Naive thymus-derived CD8-positive, alpha-beta T cell (primary cell): ENCODE data around the gene ACVR2A. TPM values are rescaled to one million over a fixed set of nuclear protein-coding genes. Genes with fewer than 3 reads are reported as not detected.

ENCODE experiments used
- ATAC-seq, 2 donors: fragments of 150-1000 bp; cut with Tn5 transposase in 1 of 2; sonication (Bioruptor Pico), chemical (Tn5 transposase) in 1 of 2; 1 replicate in 1 of 2; 2 replicates in 1 of 2; pipeline ENCODE4 v1.10.0; 2021; ENCODE audit warnings: mild to moderate bottlenecking in 2 of 2, moderate library complexity in 2 of 2
- POLR2A ChIA-PET: fragments of 350-600 bp; sonication (Branson Sonifier 250); formaldehyde crosslinking; loops from one replicate; lab custom pipeline; 2021; ENCODE audit warnings: antibody characterized with exemption; lab: Charles Lee
- DNase-seq, 10 donors: peaks; one replicate each; pipeline versions ENCODE4 v3.0.0 to v3.0.0-alpha.2; 2020 to 2022
- H3K27ac Mint-ChIP-seq, 10 donors: one replicate each; pipeline ENCODE4 v1.8.0; 2020 to 2022; ENCODE audit warnings: mild to moderate bottlenecking in 10 of 10, mixed read lengths in 10 of 10, moderate library complexity in 4 of 10, inconsistent platforms in 1 of 10
- H3K27me3 Mint-ChIP-seq, 5 donors: one replicate each; pipeline ENCODE4 v1.8.0; 2021 to 2022; ENCODE audit warnings: mixed read lengths in 5 of 5
- H3K36me3 Mint-ChIP-seq, 3 donors: one replicate each; pipeline ENCODE4 v1.8.0; 2020 to 2022; ENCODE audit warnings: mixed read lengths in 3 of 3, mild to moderate bottlenecking in 2 of 3, inconsistent platforms in 1 of 3
- H3K4me1 Mint-ChIP-seq, 4 donors: one replicate each; pipeline ENCODE4 v1.8.0; 2021 to 2022; ENCODE audit warnings: mixed read lengths in 4 of 4
- H3K4me3 Mint-ChIP-seq, 10 donors: one replicate each; pipeline ENCODE4 v1.8.0; 2020 to 2022; ENCODE audit warnings: mild to moderate bottlenecking in 10 of 10, mixed read lengths in 10 of 10, moderate library complexity in 6 of 10, inconsistent platforms in 1 of 10
- H3K9me3 Mint-ChIP-seq, 9 donors: one replicate each; pipeline ENCODE4 v1.8.0; 2020 to 2022; ENCODE audit warnings: mixed read lengths in 9 of 9, mild to moderate bottlenecking in 3 of 9, inconsistent platforms in 1 of 9, moderate library complexity in 1 of 9
- polyA plus RNA-seq, 3 donors: library from polyadenylated mRNA; unstranded; fragments of 300-500 nt; fragmentation: Illumina TruSeq; gene quantifications; one replicate each; pipeline ENCODE4 v1.2.3, GENCODE V29; 2021
- total RNA-seq, 8 experiments: library from RNA in 2 of 8; stranded (reverse) in 2 of 8; gene quantifications; one replicate each; pipeline ENCODE4 v1.2.3 and lab custom pipeline; 2021 to 2026

ACVR2A gene
- total and polyA plus RNA-seq, 5 experiments from 2014 or later, result 2.3 to 11.7 (median 3.5) TPM

DNA sequence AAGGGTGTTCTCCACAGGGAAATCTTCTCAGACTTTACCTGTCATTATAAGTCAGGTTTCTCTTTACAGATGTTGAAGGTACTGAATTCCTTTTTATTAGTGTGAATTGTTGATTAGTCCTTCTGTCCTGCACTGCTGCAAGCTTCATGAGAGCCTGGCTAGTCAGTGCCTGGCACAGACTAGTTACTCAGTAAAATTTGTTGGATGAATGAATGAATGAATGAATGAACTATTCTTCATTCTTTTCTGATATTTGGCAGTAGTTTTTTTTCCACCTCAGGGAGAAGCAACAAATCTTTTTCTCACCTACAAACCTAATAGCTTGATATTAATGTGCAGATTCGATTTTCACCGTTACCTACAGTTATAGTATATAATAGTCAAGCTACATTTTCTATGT, 64.3 kb downstream of the ACVR2A start:
- H3K4me3 Mint-ChIP-seq, result no peak overlapping the region
- POLR2A ChIA-PET, result interaction anchor here (0.6 kb wide), 1 partner anchor 64 kb away, joined by 9 read pairs; the partner anchor contains the start of gene ACVR2A
- H3K9me3 Mint-ChIP-seq, result no peaks in the 10 kb centered on the region
- ATAC-seq (no peak), DNase-seq (no peak)
- H3K4me1 Mint-ChIP-seq, result no peaks in the 10 kb centered on the region
- no peak overlapping the region for H3K27ac Mint-ChIP-seq
- peaks cover 0 to 10% (median 0%) of the 10 kb centered on the region in 3 donors for H3K36me3 Mint-ChIP-seq
- H3K27me3 Mint-ChIP-seq, result no peaks in the 10 kb centered on the region

DNA sequence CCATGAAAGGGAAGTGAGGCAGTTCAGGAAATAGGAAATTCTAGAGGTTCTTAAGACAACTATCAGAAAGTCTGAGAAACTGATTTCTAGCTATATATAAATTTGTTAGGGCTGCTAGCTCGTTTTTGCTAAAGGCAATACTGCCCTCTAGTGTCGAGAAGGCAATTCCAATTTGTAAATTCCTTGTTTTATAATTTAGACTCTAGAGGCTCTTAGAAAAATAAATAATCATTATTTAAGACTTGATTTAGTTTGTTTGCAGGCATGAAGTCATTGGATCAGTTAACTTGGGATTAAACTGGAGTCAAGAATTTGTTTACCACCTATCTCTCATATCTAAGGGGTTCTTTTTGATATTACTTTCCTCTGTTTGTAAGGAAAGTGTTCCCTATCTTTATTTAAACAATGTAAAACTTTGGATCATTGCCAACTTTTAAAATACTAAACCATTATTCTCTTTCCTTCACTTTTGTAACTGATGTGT, 66.2 kb downstream of the ACVR2A start:
- no peak overlapping the region for H3K4me3 Mint-ChIP-seq
- POLR2A ChIA-PET, result no interaction called here
- H3K4me1 Mint-ChIP-seq, result no peaks in the 10 kb centered on the region
- no peak overlapping the region for H3K27ac Mint-ChIP-seq
- no peaks in the 10 kb centered on the region for H3K27me3 Mint-ChIP-seq
- DNase-seq (peak in 8 of 10 donors; percentile 12 to 64 (median 46)), ATAC-seq (no peak)
- no peaks in the 10 kb centered on the region for H3K9me3 Mint-ChIP-seq
- peaks cover 0 to 17% (median 2%) of the 10 kb centered on the region in 3 donors for H3K36me3 Mint-ChIP-seq

DNA sequence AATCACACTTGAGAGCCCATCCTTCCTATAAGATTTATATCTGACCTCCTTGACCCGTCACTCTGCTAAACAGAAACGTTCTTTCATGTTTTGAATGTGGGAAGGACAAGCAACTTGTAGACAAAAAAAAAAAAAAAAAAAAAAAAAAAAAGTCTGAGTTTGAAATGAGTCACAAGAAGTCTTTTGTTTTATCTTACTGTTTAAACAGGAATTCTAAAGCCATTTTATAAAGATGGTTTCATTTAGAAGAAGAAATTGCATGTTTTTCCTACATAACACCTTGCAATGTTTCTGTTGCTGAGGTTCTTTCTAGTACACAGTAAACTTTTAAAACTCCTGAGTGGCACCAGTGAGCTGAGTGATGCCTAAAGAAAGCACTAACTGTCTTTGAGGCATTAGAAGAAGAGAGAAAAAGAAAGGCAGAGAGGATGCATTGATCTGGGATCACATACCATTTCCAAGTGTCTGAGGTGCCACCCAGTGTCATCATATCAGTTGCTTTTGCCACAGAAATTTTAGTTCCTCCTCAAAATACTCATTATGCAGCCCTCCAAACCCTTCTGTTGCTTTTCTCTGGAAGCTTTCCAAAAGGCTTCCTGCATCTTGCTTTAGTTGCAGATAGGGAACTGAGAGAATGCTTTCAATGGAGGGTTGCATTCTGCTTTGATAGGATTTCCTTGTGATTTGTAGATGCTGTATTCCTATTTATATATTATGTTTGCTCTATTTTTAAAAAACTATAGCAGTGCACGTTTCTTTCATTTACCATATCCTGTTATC, 69.1 kb downstream of the ACVR2A start:
- POLR2A ChIA-PET, result no interaction called here
- Mint-ChIP-seq H3K27me3 (no peaks in the 10 kb centered on the region), H3K36me3 (peaks cover 0 to 22% (median 2%) of the 10 kb centered on the region in 3 donors), H3K4me3 (no peak overlapping the region), H3K27ac (no peak overlapping the region), H3K4me1 (no peaks in the 10 kb centered on the region), H3K9me3 (no peaks in the 10 kb centered on the region)
- DNase-seq (no peak), ATAC-seq (no peak)

DNA sequence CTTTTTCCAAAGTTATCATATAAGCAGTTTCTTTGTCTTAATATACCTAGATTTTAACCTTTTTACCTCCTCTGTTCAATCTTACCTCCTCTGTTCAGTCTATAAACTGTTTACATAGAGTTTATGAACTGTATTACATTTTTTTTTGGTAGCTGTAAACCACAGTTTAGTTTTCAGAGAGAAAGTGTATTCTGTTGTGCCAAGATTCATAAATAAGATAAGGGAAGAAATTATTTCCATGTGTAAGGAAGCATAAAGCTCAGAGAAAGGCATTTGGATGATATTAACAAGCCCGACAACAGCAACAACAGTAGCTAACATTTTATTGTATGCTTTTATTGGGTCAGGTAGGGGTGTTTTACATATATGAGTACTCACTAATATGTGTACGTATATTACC, 71.2 kb downstream of the ACVR2A start:
- Mint-ChIP-seq H3K4me1 (no peaks in the 10 kb centered on the region), H3K36me3 (peaks cover 0 to 38% (median 2%) of the 10 kb centered on the region in 3 donors), H3K27ac (peak overlapping the region in 1 of 10 donors; percentile 34), H3K4me3 (no peak overlapping the region), H3K9me3 (no peaks in the 10 kb centered on the region), H3K27me3 (no peaks in the 10 kb centered on the region)
- ATAC-seq, result no peak
- POLR2A ChIA-PET, result no interaction called here
- DNase-seq, result no peak

DNA sequence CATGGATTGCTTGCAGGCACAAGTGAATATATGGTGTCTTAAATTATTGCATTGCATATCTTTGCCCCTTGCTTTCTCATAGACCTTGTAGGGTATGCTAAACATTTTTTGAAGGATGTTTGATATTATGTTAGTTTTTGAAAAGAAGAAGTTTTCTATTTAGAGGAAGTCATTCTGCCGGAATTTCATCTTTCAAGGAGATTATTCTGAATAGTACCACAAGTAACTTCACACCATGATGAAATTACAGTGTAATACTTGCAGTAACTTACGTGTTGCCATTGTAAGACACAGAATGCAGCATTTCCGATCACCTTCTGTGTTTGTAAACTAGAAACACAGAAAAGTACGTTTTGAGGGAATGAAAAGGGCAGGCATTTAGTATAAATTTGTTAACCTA, 71.9 kb downstream of the ACVR2A start:
- Mint-ChIP-seq H3K9me3 (no peaks in the 10 kb centered on the region), H3K4me1 (no peaks in the 10 kb centered on the region), H3K36me3 (peaks cover 0 to 42% (median 2%) of the 10 kb centered on the region in 3 donors), H3K27ac (no peak overlapping the region), H3K4me3 (no peak overlapping the region), H3K27me3 (no peaks in the 10 kb centered on the region)
- POLR2A ChIA-PET, result no interaction called here
- no peak for ATAC-seq
- no peak for DNase-seq

DNA sequence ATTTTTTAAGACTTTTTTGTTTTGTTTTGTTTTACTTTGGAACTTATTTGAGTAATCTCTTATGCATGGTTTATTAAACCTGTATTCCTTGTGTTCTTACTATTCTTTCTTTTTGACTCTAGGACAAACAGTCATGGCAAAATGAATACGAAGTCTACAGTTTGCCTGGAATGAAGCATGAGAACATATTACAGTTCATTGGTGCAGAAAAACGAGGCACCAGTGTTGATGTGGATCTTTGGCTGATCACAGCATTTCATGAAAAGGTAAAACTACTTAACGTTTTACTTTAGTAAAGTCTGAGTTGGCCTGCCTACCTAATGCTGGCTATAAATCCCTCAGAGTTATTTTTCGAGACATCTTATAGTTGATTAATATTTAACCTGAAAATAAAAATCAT, 72.3 kb downstream of the ACVR2A start:
- no peaks in the 10 kb centered on the region for H3K9me3 Mint-ChIP-seq
- H3K4me1 Mint-ChIP-seq, result no peaks in the 10 kb centered on the region
- no peak for DNase-seq
- no peaks in the 10 kb centered on the region for H3K27me3 Mint-ChIP-seq
- H3K4me3 Mint-ChIP-seq, result no peak overlapping the region
- no peak overlapping the region for H3K27ac Mint-ChIP-seq
- POLR2A ChIA-PET, result no interaction called here
- peaks cover 0 to 42% (median 2%) of the 10 kb centered on the region in 3 donors for H3K36me3 Mint-ChIP-seq
- no peak for ATAC-seq

DNA sequence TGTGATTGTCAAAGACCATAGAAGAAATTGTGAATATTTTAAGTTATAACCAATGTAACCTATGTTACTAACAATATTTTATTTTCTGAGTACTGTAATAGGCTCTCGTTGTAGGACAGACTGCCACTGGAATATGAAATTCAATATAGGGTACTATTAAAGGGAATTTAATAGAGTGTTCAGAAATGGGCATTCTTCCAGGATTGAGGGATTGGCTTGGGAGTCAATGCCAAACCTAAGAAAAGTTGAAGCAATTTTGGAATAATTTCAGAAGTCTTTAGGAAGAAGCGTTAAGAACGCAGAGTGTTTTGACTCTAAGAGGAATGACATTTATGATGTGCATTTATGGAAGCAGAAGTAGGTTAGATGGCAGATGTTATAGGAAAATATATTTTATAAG, 79.0 kb downstream of the ACVR2A start:
- ATAC-seq (no peak), DNase-seq (no peak)
- Mint-ChIP-seq H3K36me3 (peaks cover 0 to 31% (median 0%) of the 10 kb centered on the region in 3 donors), H3K9me3 (peaks cover 0 to 1% (median 0%) of the 10 kb centered on the region in 9 donors), H3K27me3 (no peaks in the 10 kb centered on the region), H3K27ac (peak overlapping the region in 1 of 10 donors; percentile 6), H3K4me3 (no peak overlapping the region), H3K4me1 (peaks cover 3 to 25% (median 15%) of the 10 kb centered on the region in 4 donors)
- POLR2A ChIA-PET, result interaction anchor here (0.6 kb wide), 1 partner anchor 556 kb away, joined by 3 read pairs; no protein-coding TSS in a partner anchor

DNA sequence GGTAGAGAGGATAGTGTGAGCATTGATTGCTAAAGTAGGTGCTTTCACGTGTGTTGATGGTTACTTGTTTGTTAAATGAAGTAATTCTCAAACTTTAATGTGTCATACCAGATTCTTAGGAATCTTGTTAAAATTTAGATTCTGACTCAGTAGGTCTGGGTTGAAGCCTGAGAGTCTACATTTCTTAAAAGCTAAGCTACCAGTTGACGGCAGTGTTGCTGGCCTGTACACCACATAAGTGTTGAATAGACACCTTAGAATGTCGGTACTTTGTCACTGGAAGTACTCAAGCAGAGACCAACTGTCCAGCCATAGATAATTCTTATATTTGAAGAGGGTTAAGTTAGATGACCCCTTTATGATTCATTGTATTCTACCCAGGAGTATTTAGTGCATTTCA, 79.8 kb downstream of the ACVR2A start:
- Mint-ChIP-seq H3K4me3 (no peak overlapping the region), H3K27me3 (no peaks in the 10 kb centered on the region), H3K27ac (peak overlapping the region in 1 of 10 donors; percentile 75), H3K9me3 (peaks cover 0 to 1% (median 0%) of the 10 kb centered on the region in 9 donors), H3K36me3 (peaks cover 0 to 25% (median 0%) of the 10 kb centered on the region in 3 donors), H3K4me1 (peaks cover 3 to 25% (median 15%) of the 10 kb centered on the region in 4 donors)
- ATAC-seq, result no peak
- POLR2A ChIA-PET, result no interaction called here
- DNase-seq, result no peak

DNA sequence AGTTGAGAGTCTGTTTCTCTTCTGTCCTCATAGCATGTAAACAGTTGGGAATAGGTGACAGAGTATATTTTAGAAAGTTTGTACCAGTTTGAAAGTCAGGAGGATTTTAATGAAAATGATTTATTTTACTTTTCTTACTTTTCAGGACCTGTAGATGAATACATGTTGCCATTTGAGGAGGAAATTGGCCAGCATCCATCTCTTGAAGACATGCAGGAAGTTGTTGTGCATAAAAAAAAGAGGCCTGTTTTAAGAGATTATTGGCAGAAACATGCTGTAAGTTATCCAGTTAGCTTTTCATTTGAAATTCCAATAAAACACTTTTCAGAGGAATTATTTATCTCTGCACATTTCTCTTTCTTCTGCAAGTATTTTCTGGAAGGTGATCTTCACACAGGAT, 81.1 kb downstream of the ACVR2A start:
- no peaks in the 10 kb centered on the region for H3K27me3 Mint-ChIP-seq
- peaks cover 0 to 1% (median 0%) of the 10 kb centered on the region in 9 donors for H3K9me3 Mint-ChIP-seq
- peaks cover 3 to 25% (median 15%) of the 10 kb centered on the region in 4 donors for H3K4me1 Mint-ChIP-seq
- peak overlapping the region in 7 of 10 donors; percentile 0 to 83 (median 61) for H3K27ac Mint-ChIP-seq
- POLR2A ChIA-PET, result no interaction called here
- peak in 1 of 10 donors; percentile 4 for DNase-seq
- no peak for ATAC-seq
- H3K36me3 Mint-ChIP-seq, result peaks cover 0 to 20% (median 0%) of the 10 kb centered on the region in 3 donors
- no peak overlapping the region for H3K4me3 Mint-ChIP-seq

DNA sequence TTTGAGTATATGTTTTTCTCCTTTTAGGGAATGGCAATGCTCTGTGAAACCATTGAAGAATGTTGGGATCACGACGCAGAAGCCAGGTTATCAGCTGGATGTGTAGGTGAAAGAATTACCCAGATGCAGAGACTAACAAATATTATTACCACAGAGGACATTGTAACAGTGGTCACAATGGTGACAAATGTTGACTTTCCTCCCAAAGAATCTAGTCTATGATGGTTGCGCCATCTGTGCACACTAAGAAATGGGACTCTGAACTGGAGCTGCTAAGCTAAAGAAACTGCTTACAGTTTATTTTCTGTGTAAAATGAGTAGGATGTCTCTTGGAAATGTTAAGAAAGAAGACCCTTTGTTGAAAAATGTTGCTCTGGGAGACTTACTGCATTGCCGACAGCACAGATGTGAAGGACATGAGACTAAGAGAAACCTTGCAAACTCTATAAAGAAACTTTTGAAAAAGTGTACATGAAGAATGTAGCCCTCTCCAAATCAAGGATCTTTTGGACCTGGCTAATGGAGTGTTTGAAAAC, 82.3 kb downstream of the ACVR2A start:
- Mint-ChIP-seq H3K36me3 (peaks cover 0 to 19% (median 3%) of the 10 kb centered on the region in 3 donors), H3K27ac (peak overlapping the region in 4 of 10 donors; percentile 2 to 33 (median 28)), H3K4me1 (peaks cover 3 to 25% (median 15%) of the 10 kb centered on the region in 4 donors), H3K9me3 (peaks cover 0 to 2% (median 0%) of the 10 kb centered on the region in 9 donors), H3K27me3 (no peaks in the 10 kb centered on the region), H3K4me3 (no peak overlapping the region)
- POLR2A ChIA-PET, result no interaction called here
- DNase-seq (no peak), ATAC-seq (no peak)

DNA sequence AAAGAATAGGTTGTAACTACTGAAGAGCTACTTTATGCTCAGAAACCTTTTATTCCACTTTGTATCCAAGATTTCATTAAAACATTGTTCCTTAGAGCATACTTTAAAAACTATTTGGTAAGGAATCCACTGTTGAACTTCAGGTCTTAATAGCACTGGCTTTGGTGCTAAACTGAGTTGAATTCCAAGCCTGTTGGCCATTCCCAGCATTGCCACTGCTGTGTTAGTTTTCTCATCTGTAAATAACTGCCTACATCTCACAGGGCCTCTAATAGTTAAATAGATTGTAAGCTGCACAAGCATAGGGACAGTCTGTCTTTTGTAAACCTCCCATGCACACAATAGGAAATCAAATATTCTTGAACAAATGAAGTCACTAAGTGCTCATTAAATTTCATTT, 89.1 kb downstream of the ACVR2A start:
- ATAC-seq (no peak), DNase-seq (no peak)
- no peak overlapping the region for H3K4me3 Mint-ChIP-seq
- peaks cover 0 to 2% (median 0%) of the 10 kb centered on the region in 4 donors for H3K4me1 Mint-ChIP-seq
- H3K27me3 Mint-ChIP-seq, result no peaks in the 10 kb centered on the region
- POLR2A ChIA-PET, result no interaction called here
- peaks cover 4 to 62% (median 25%) of the 10 kb centered on the region in 3 donors for H3K36me3 Mint-ChIP-seq
- no peak overlapping the region for H3K27ac Mint-ChIP-seq
- H3K9me3 Mint-ChIP-seq, result peaks cover 0 to 2% (median 0%) of the 10 kb centered on the region in 9 donors

DNA sequence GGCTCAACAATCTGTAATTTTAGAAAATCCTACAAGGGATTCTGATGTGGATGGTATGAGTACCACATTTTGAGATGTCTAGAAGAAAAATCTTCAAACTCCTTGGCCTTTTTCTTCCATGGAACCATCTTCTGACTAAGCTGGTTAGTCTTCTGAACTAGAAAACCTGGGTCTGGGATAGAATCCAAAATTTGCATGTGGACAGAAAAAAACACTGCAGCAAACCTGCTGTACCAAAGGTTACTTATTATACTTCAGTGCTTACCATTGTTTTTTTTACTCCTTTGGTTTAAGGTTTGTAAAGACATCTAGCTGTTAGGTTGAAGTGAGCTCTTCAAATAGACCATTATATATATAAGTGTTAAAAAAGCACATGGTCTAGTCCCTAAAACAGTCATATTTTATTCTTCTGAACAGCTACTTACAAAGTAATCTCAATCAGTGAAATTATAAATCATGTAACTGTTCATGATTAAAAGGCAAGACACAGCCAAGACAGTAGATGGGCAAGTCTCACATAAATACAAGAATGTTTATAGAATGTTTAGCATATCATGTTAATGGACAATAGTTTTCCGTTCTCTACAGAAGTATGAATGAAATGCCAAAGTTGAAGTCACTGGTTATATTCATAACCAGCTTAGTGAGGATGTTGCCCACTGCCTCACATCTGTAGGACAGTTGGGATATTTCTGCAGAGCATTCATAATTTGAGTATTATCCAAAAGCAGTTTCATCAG, 90.2 kb downstream of the ACVR2A start:
- Mint-ChIP-seq H3K4me1 (peaks cover 0 to 2% (median 0%) of the 10 kb centered on the region in 4 donors), H3K9me3 (peaks cover 0 to 2% (median 0%) of the 10 kb centered on the region in 9 donors), H3K27me3 (no peaks in the 10 kb centered on the region), H3K27ac (peak overlapping the region in 2 of 10 donors; percentile 53), H3K4me3 (no peak overlapping the region), H3K36me3 (peaks cover 4 to 59% (median 25%) of the 10 kb centered on the region in 3 donors)
- DNase-seq (no peak), ATAC-seq (no peak)
- POLR2A ChIA-PET, result no interaction called here
